ENCODE results near the gene C6orf163.

DNA sequence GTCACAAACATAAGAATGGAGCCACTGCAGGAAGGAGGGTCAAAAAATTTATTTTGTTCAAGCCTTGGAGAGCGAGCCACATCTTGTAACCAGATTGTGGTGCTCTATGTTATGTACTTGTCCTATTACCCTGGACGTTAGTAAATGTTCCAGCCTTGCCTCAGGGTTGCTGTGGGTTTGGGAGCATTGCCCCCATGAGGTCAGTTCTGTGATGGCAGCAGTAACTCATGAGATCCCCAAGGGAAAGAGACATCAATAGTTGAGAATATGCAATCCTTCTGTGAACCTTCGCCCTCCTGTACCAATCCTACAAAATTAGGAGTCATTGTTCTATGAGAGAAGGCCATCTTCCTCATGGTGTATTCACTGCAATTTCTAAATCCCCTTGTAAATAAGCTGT lies 46.7 kb downstream of the C6orf163 start:
- TF ChIP-seq POLR2A (IDR thresholded peaks at IDR 0.05; ENCODE audit: low read depth, low read length) = no peak
- TF ChIP-seq, protein P1, sequence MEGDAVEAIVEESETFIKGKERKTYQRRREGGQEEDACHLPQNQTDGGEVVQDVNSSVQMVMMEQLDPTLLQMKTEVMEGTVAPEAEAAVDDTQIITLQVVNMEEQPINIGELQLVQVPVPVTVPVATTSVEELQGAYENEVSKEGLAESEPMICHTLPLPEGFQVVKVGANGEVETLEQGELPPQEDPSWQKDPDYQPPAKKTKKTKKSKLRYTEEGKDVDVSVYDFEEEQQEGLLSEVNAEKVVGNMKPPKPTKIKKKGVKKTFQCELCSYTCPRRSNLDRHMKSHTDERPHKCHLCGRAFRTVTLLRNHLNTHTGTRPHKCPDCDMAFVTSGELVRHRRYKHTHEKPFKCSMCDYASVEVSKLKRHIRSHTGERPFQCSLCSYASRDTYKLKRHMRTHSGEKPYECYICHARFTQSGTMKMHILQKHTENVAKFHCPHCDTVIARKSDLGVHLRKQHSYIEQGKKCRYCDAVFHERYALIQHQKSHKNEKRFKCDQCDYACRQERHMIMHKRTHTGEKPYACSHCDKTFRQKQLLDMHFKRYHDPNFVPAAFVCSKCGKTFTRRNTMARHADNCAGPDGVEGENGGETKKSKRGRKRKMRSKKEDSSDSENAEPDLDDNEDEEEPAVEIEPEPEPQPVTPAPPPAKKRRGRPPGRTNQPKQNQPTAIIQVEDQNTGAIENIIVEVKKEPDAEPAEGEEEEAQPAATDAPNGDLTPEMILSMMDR (conservative IDR thresholded peaks at IDR 0.05; ENCODE audit: low read depth, low read length) = peak; percentile 51
- TF ChIP-seq, protein P2, sequence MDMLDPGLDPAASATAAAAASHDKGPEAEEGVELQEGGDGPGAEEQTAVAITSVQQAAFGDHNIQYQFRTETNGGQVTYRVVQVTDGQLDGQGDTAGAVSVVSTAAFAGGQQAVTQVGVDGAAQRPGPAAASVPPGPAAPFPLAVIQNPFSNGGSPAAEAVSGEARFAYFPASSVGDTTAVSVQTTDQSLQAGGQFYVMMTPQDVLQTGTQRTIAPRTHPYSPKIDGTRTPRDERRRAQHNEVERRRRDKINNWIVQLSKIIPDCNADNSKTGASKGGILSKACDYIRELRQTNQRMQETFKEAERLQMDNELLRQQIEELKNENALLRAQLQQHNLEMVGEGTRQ (IDR thresholded peaks at IDR 0.05; ENCODE audit: low read depth, low read length) = no peak
- TF ChIP-seq BHLHE40 (IDR thresholded peaks at IDR 0.05; ENCODE audit: low read depth, low read length) = no peak
- TF ChIP-seq, protein P3, sequence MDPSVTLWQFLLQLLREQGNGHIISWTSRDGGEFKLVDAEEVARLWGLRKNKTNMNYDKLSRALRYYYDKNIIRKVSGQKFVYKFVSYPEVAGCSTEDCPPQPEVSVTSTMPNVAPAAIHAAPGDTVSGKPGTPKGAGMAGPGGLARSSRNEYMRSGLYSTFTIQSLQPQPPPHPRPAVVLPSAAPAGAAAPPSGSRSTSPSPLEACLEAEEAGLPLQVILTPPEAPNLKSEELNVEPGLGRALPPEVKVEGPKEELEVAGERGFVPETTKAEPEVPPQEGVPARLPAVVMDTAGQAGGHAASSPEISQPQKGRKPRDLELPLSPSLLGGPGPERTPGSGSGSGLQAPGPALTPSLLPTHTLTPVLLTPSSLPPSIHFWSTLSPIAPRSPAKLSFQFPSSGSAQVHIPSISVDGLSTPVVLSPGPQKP (IDR thresholded peaks at IDR 0.05; ENCODE audit: borderline replicate concordance, low read depth, low read length) = no peak
- no peak for TF ChIP-seq RFX5 (IDR thresholded peaks at IDR 0.05; ENCODE audit: low read depth, low read length)
- no peak for TF ChIP-seq RCOR1 (IDR thresholded peaks at IDR 0.05; ENCODE audit: insufficient replicate concordance, low read length)
- TF ChIP-seq CEBPB (IDR thresholded peaks at IDR 0.05; ENCODE audit: low read depth, low read length) = no peak
- no peak for TF ChIP-seq MAFK (IDR thresholded peaks at IDR 0.05; ENCODE audit: low read depth, low read length)
- peak; percentile 31; the same call in 1 of the 2 replicates for TF ChIP-seq SMC3 (IDR thresholded peaks at IDR 0.05; ENCODE audit: low read depth, low read length)

All from IMR-90 (cell line).